ENCODE measurements around the gene SPATA33. TPM values are rescaled to one million over a fixed set of nuclear protein-coding genes. Genes with fewer than 3 reads are reported as not detected.

The SPATA33 gene
- total RNA-seq, 4 donors from 2014 or later, result 2.6 to 12.2 (median 5.8) TPM; not detected in 1

GRCh38 chr16:89613231-89613953 is 44.2 kb upstream of the SPATA33 start, which contains the start of gene DPEP1:
TSS of gene DPEP1 (plus strand) at chr16:89613642. CDS start at chr16:89630411, 16,769 bp downstream.
- Histone ChIP-seq H3K27ac (no peak within 1 kb of the TSS), H3K4me3 (no peak within 1 kb of the TSS), H3K4me1 (no peaks in the 10 kb centered on the region), H3K36me3 (no peaks in the 10 kb centered on the region), H3K27me3 (no peaks in the 10 kb centered on the region), H3K9me3 (no peaks in the 10 kb centered on the region)
- no peak for DNase-seq
- TF ChIP-seq, protein P1, sequence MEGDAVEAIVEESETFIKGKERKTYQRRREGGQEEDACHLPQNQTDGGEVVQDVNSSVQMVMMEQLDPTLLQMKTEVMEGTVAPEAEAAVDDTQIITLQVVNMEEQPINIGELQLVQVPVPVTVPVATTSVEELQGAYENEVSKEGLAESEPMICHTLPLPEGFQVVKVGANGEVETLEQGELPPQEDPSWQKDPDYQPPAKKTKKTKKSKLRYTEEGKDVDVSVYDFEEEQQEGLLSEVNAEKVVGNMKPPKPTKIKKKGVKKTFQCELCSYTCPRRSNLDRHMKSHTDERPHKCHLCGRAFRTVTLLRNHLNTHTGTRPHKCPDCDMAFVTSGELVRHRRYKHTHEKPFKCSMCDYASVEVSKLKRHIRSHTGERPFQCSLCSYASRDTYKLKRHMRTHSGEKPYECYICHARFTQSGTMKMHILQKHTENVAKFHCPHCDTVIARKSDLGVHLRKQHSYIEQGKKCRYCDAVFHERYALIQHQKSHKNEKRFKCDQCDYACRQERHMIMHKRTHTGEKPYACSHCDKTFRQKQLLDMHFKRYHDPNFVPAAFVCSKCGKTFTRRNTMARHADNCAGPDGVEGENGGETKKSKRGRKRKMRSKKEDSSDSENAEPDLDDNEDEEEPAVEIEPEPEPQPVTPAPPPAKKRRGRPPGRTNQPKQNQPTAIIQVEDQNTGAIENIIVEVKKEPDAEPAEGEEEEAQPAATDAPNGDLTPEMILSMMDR (IDR thresholded peaks at IDR 0.05), result no peak
- TF ChIP-seq POLR2A (IDR thresholded peaks at IDR 0.05), result no peak
- intact Hi-C loops (cut with DNase I; ENCODE audit: low total_unique reads), result no loop called here

DNA sequence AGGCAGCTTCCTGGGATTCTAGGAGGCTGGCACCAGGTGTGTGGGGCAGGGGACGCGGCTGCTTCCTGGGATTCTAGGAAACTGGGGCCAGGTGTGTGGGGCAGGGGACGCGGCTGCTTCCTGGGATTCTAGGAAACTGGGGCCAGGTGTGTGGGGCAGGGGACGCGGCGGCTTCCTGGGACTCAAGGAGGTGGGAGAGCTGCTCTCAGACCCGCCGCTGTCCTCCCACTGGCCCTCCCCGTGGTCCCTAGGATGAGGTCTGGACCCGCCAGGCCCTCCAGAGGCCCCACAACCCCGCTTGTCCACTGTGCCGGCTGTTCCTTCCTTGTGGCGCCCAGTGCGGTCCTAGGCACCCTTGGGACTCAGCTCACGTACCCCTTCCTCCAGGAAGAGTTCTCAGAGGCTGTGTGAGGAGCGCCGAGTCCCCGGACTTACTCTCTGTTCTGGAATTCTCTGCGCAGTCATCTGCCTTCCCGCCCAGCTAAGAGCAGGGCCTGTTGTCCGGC is 43.6 kb upstream of the SPATA33 start:
- H3K4me1 ChIP-seq, result no peaks in the 10 kb centered on the region
- no peak for DNase-seq
- no peaks in the 10 kb centered on the region for H3K9me3 ChIP-seq
- no peak overlapping the region for H3K4me3 ChIP-seq
- H3K27me3 ChIP-seq, result no peaks in the 10 kb centered on the region
- TF ChIP-seq, protein P1 (IDR thresholded peaks at IDR 0.05), result no peak
- TF ChIP-seq POLR2A (IDR thresholded peaks at IDR 0.05), result no peak
- H3K27ac ChIP-seq, result no peak overlapping the region
- intact Hi-C loops (cut with DNase I; ENCODE audit: low total_unique reads), result no loop called here
- no peaks in the 10 kb centered on the region for H3K36me3 ChIP-seq

DNA sequence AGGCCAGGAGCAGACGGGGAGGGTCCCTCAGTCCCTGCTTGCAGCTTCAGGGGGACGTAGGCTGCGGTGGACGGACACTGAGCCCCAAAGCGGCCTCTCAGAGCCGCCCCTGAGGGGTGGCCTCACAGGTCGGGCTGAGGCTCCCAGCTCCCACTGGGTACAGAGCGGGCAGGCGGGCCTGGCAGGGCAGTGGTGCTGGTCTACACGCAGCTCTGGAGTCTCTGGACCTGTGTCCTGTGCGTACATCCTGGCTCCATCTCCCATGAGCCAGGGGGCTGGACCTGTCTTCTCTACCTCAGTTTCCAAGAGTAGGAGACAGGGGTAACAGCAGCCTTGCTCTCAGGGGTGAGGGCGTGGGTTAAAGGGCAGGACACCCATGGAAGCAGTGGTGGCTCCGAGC is 42.5 kb upstream of the SPATA33 start:
- no peak for DNase-seq
- H3K4me1 ChIP-seq, result no peaks in the 10 kb centered on the region
- H3K4me3 ChIP-seq, result no peak overlapping the region
- H3K27ac ChIP-seq, result no peak overlapping the region
- no peaks in the 10 kb centered on the region for H3K36me3 ChIP-seq
- intact Hi-C loops (cut with DNase I; ENCODE audit: low total_unique reads), result no loop called here
- no peaks in the 10 kb centered on the region for H3K27me3 ChIP-seq
- no peaks in the 10 kb centered on the region for H3K9me3 ChIP-seq
- TF ChIP-seq, protein P1 (IDR thresholded peaks at IDR 0.05), result no peak
- TF ChIP-seq POLR2A (IDR thresholded peaks at IDR 0.05), result no peak

DNA sequence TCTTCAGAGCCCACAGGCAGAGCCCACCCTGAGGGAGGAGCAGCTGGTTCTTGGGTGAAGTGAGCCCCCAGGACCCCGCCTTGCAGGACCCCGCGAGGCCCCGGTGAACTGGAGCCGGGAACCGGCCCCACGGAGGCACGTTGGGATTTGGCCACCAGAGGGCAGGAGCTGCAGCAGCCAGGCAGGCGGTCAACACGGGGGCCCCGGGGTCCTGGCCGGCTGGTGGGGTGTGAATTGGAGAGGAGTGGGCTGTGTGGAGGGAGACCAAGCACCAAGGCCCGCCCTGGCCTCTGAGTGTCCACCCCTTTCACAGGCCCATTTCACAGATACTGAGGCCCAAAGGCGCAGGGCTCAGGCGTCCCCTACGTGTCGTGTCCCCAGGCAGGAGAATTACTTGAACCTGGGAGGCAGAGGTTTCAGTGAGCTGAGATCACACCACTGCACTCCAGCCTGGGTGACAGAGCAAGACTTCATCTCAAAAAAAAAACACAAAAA is 42.0 kb upstream of the SPATA33 start:
- Histone ChIP-seq H3K27me3 (no peaks in the 10 kb centered on the region), H3K27ac (no peak overlapping the region), H3K36me3 (no peaks in the 10 kb centered on the region), H3K4me3 (no peak overlapping the region), H3K9me3 (no peaks in the 10 kb centered on the region), H3K4me1 (no peaks in the 10 kb centered on the region)
- intact Hi-C loops (cut with DNase I; ENCODE audit: low total_unique reads), result no loop called here
- DNase-seq, result no peak
- TF ChIP-seq, protein P1 (IDR thresholded peaks at IDR 0.05), result peak in 3 of 4 experiments; percentile 30 to 41 (median 40)
- no peak for TF ChIP-seq POLR2A (IDR thresholded peaks at IDR 0.05)

DNA sequence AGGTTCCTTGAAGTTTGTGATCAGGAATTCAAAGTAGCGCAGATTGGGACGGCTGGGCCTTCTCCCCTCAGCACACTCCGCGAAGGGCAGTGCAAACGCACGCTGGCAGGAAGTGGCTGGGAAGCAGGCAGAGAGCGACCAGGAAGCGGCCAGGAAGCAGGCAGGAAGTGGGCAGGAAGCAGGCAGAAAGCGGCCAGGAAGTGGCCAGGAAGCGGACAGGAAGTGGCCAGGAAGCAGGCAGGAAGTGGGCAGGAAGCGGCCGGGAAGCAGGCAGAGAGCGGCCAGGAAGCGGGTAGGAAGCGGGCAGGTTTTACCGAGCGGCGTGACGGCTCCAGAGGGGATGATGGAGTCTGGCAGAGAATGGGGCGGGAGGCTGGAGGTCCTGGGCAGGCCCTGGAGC is 41.0 kb upstream of the SPATA33 start:
- intact Hi-C loops (cut with DNase I; ENCODE audit: low total_unique reads), result no loop called here
- Histone ChIP-seq H3K4me3 (no peak overlapping the region), H3K4me1 (no peaks in the 10 kb centered on the region), H3K27ac (no peak overlapping the region), H3K9me3 (no peaks in the 10 kb centered on the region), H3K36me3 (no peaks in the 10 kb centered on the region), H3K27me3 (no peaks in the 10 kb centered on the region)
- no peak for TF ChIP-seq POLR2A (IDR thresholded peaks at IDR 0.05)
- DNase-seq, result no peak

Data from uterus (tissue), 4 donors.